Fibroblast of the aortic adventitia (primary cell): ENCODE data around the gene CACNA2D2. TPM values are rescaled to one million over a fixed set of nuclear protein-coding genes. Genes with fewer than 3 reads are reported as not detected.

Experiments
- DNase-seq: peaks from one replicate; pipeline ENCODE4 v3.0.0-alpha.2; 2010; ENCODE audit warnings: low read depth
- H3K4me3 ChIP-seq: 2 replicates; pipeline ENCODE4 v1.5.1; 2011; ENCODE audit warnings: low read depth, mild to moderate bottlenecking, control low read depth, low read length, moderate library complexity
- total RNA-seq: library from RNA; depleted of rRNA; stranded (reverse); fragments of >200 nt; gene quantifications from 2 replicates; pipeline ENCODE4 v1.2.3, GENCODE V29; 2012; ENCODE audit warnings: low replicate concordance
- TF ChIP-seq, protein P1 (sequence below): IDR thresholded peaks from 2 replicates; pipeline ENCODE4 v1.5.1; 2011; ENCODE audit warnings: mild to moderate bottlenecking, low read length, control low read depth, inconsistent platforms; ENCODE audit not compliant: insufficient read depth

Gene CACNA2D2
- total RNA-seq, 1 donor = not detected

DNA sequence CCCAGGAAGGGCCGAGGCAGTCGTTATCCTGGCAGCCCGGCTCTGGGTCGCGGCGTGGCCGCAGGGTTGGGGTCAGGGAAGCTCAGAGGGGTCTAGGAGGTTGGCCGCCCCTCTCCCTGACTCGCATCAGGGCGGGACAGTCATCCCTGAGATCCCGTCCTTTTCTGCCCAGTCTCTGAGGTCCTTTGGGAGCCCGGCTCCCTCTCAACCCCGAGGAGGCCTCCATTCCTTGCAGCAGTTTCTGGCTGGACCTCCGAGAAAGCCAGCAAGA, 181.4 kb downstream of the CACNA2D2 start:
- no peak for DNase-seq
- TF ChIP-seq, protein P1, sequence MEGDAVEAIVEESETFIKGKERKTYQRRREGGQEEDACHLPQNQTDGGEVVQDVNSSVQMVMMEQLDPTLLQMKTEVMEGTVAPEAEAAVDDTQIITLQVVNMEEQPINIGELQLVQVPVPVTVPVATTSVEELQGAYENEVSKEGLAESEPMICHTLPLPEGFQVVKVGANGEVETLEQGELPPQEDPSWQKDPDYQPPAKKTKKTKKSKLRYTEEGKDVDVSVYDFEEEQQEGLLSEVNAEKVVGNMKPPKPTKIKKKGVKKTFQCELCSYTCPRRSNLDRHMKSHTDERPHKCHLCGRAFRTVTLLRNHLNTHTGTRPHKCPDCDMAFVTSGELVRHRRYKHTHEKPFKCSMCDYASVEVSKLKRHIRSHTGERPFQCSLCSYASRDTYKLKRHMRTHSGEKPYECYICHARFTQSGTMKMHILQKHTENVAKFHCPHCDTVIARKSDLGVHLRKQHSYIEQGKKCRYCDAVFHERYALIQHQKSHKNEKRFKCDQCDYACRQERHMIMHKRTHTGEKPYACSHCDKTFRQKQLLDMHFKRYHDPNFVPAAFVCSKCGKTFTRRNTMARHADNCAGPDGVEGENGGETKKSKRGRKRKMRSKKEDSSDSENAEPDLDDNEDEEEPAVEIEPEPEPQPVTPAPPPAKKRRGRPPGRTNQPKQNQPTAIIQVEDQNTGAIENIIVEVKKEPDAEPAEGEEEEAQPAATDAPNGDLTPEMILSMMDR = no peak
- H3K4me3 ChIP-seq = peak overlapping the region; percentile 84

DNA sequence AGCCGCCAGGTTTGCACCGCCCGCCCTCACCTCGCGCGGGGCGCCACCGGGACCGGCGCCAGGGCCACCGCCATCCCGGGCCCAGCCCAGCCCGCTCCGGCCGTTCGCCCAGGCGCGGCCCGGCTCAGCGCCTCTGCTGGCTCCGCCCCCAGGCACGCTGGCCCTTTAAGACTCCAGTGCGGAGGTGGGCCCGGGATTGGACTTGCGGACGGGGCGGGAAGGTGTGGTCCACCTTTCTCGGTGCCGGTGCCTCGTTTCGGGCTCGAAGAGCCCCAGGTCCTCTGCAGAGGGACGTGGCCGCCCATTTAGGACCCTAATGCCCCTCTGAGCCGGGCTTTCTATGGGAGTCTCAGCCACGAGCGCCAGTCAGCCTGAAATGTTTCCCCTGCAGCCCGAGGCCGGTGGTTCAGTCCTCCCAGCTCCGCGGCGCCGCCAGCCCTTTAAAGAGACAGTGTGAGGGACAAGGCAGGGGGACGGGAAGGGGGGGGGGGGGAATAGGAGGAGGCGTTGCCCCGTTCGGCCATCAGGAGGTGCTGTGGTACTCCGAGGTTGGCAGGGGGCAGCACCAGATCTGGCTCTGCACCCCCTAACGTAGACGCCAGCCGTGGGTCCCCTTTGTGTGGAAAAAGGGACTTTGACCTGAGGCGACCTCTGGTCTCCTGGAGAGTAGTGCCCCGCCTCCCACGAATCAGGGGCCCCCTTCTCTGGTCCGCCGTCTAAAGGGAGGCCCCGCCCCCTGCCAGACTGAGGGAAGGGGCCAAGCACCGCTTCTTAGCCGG, 181.9 kb downstream of the CACNA2D2 start:
- H3K4me3 ChIP-seq = peak overlapping the region; percentile 84
- DNase-seq = peak; percentile 84
- TF ChIP-seq, protein P1 = peak; percentile 43

DNA sequence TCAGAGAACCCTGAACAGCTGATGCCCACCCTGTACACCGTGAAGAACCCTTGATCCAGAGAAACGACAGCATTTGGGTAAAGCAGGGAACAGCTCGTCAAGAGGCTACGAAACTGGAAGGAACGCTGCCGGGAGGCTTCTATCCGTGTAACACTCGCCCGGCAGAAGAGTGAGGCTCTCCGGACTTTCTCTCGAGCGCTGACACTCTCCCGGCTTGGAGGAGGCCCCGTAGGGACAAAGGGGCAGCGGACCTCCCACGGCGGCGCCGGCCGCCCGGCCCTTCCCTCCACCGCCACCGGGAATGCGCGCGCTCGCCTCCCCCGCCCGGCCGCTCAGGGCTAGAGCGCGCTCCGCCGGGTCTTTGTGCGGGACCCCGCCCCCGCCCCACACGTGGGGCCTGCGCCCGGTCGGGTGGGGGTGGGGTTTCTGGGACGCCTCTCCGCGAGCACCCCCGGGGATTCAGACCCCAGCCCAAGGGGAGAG, 182.5 kb downstream of the CACNA2D2 start:
- TF ChIP-seq, protein P1 = no peak
- peak; percentile 48 for DNase-seq
- H3K4me3 ChIP-seq = peak overlapping the region; percentile 84

DNA sequence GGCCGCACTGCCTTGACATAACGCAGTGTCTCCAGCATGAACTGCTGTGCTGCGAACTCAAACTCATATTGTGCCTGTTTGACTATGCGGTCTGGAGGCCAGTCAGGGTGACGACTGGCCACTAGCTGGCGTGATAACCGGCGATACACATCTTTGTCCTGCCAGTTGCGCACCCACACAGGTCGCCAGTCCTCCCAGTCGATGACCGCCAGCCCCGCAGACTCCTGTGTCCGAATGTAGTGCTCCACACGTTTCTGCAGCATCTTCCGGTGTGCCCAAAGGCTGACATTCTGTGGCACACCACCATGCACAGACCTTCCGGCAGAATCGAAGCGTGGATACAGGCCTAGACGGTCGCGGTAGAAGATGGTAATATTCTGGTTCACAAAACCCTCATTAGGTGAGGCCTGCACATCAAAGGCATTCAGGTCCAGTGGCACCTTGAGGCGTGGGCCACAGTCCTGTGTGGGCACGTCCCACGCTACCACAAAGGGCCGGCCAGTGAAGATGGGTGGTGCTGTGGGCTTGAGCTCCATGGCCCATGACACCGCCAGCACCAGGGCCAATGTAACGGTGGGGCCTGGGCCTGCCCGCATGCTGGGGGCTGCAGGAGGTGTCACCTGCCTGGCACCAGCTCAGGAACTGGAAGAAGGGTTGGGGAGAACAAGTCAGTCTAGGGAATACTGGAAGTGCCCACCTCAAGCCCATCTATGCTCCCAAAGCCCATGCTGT, 183.4 kb downstream of the CACNA2D2 start:
- H3K4me3 ChIP-seq = peak overlapping the region; percentile 84
- no peak for DNase-seq
- TF ChIP-seq, protein P1 = no peak

DNA sequence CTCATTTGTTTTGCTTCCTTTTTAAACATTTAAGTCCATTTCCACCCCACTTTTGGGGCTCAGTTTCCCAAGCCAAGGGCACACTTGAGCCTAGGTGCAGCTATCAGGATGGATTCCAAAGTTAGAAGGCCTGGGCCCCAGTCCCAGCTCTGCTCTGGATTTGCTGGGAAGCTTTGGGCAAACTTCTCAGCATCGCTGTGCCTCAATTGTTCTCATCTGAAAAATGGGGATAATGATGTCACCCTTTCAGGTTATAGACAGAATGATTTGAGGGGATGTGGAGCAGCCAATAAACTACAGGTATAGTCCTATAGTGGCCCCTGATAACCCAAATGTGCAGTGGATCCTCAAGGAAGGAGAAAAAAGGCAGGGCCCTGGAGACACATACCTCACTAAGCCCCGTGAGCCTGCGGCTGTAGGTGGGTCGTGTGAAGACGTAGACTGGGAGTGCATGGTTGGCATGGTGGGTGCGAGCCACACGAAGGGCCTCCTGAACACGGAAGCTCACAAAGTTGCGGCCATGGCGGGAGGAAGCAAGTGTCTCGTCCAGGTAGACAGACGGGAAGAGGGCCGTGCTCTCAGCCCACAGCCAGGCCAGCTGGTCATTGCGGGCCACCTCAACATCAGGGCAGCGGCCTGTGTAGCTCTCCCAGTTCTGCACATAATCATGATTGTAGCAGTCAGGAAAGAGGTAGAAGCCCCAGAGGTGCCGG, 184.1 kb downstream of the CACNA2D2 start:
- TF ChIP-seq, protein P1 = no peak
- H3K4me3 ChIP-seq = no peak overlapping the region
- no peak for DNase-seq

DNA sequence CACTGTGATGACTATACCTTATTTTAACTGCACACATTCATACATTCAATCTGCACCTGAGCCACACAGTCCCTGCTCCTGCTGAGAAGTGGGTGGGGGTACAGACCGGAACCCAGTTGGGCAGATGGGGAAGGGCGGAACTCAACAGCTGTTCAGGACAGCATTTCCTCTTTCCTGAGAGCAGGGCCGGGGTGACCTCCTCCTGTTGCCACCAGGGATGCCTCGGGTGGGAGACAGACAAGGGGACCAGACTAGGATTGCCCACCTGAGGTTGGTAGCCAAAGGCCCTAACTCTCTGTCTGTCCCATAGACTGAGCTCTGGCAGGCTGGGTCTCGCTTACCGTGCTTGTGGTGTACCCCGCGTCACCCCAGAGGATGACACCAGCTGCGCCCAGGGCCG, 184.8 kb downstream of the CACNA2D2 start:
- DNase-seq = no peak
- TF ChIP-seq, protein P1 = no peak

More for the DNA sequence above, 184.8 kb downstream of the CACNA2D2 start:
- H3K4me3 ChIP-seq = no peak overlapping the region
